GM18526 (cell line): ENCODE results near the gene MEN1.

ENCODE experiments used
- POLR2A ChIP-seq: IDR thresholded peaks from 3 replicates; pipeline ENCODE4 v1.6.1; 2011; ENCODE audit not compliant: insufficient read length; ENCODE audit errors: extremely low read depth

The MEN1 gene

GRCh38 chr11:64839335-64839734 is 29.0 kb upstream of the MEN1 start:
- TF ChIP-seq POLR2A: no peak

DNA sequence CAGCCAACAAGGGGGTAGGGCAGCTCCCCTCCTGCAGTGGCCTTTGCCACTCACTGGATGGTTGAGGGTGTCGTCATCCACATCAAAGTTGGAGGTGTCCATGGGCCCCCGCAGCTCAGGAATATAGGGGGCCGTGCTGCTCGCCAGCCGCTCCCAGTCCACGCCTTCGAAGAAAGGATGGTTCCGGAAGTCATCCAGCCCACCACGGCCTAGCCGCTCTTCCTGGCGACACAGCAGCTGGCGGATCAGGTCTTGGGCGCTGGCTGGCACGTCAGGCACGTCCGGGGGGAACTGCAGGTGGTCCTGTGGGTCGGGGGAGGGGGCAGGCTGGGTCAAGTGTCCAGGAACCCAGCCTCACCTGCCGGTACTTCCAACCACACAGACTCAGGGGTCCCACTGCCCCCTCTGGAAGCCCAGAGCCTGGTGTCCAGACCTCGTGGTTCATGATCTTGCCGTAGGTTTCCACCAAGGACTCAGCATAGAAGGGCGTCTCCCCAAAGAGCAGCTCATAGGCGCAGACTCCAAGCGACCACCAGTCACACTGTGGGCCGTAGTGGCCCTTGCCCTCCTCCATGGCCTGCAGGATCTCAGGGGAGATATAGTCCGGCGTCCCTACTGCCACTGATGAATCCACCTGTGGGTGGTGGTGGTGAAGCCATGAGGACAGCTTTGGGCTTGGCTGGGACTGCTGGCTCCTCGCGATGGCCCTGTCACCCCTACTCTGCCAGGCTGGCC is 28.4 kb upstream of the MEN1 start:
- TF ChIP-seq POLR2A: no peak

DNA sequence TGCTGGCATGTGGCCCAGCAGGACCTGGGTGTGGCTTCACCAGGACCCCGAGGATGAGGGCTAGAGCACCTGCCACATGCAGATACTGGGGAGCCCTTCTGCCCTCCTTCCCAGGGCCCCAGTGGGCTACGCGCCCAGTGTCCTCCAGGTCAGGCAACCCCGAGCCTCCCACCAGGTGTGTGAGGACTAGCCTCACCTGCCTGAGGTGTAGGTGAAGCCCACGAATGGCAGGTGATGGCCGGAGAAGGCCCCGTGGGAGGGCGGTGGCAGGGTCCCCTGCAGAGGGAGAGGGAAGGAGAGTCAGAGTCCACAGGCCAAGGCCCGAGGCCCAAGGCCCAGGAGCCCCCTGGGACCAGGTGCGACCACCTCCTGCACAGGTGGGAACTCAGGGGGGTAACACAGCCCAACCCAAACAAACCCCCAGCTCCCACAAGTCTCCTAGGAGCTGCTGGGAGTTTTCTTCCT is 27.6 kb upstream of the MEN1 start:
- TF ChIP-seq POLR2A: no peak

DNA sequence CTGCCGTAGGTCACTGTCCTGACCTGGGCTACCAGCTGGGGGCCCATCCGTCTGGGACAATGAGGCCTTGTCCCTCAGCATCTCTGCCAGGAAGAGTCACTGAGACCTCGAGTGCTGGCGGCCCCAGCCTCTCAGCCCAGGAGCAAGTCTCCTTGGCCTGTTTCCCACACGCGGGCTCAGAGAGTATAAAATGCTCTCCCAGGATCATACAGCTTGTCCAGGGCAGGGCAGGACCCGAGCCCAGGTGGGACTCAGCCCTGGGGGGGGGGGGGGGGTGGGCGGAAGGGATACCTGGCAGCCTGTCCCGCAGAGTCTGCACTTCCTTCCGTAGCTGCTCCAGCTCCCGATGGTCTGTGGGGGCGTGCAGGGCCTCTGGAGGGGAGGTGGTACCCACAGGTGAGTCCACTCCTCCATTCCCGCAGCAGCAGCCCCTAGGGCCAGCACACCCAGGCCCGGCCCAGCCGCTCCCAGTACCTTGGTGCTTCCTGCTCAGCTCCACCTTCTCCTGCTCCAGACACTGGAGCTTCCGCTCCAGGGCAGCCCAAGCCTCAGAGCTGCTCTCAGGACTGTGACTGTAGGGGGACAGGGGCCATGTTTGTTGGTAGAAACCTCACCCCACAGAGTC is 26.2 kb upstream of the MEN1 start:
- no peak for TF ChIP-seq POLR2A

DNA sequence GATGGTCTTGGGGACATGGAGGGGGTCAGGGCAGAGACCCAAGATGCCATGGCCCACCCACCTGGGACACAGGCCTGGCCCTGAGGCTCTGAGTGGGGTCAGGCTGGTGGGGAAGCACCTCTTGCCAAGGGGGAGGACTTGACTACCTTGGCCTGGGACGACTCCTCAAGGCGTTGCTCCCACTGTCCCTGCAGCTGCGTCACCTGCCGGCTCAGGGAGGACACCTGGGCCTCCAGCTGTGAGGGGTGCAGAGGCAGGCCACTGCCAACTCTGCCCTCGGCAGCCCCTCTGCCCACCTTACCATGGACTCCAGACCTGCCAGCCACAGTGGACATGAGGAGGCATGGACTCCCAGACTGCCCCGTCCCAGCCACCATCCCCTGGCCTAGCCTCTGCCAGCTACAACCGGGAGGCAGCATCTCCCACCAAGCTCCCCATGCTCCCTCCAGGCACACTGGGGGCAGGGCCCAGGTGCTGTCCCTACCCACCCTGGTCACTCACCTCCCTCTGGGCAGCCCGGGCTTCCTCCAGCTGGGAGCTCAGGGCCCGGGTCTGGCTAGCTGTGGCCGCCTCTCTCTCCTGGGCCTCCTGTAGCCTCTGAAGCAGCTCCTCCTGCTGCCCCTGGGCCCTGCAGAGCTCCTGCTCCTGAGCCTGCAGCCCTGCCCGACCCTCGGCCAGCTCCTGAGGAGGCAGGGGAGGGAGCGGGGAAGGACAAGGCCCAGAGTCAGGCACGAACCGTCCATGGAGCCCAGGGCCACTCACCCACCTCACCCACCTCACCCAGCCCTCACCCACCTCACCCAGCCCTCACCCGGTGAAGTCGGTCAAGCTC is 25.5 kb upstream of the MEN1 start:
- TF ChIP-seq POLR2A: no peak

DNA sequence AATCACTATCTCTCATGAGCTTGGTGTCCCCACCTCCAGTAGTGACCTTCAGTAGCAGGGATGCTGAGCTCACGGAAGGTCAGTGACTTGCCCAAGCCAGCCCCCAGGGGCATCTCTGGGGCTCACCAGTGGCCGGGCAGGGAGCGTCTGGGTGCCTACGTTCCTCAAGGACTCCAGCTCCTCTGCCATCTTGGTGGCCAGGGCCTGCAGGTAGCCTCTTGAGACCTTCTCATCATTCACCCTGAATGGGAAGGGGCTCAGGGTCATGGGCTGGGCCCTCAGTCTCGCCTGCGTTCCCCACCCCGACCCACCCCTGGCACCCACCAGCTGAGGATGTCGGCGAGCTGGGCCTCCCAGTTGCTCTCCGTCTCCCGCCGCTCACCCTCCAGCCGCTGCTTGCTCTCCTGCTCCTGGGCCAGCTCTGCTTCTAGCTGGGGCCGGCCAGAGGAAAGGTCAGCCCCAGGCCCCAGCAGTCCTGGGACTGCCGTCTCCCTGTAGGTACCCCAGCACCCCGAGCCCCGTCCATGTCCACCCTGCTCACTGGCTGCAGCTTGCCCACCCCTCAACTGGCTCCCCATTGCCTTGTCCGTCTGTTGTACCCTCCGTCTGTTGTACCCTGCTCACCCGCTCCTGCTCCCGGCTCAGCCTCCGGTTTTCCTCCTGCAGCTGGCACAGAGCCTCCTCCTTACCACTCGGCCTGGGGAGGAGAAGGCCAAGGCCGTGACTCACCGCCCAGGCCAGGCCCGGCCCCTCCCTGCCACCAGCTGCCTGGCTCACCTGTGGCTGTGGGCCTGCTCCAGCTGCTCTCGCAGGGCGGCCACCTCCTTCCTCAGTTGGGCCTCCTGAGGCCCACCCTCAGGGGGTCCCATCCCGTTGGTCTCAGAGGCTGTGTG is 24.6 kb upstream of the MEN1 start:
- no peak for TF ChIP-seq POLR2A

DNA sequence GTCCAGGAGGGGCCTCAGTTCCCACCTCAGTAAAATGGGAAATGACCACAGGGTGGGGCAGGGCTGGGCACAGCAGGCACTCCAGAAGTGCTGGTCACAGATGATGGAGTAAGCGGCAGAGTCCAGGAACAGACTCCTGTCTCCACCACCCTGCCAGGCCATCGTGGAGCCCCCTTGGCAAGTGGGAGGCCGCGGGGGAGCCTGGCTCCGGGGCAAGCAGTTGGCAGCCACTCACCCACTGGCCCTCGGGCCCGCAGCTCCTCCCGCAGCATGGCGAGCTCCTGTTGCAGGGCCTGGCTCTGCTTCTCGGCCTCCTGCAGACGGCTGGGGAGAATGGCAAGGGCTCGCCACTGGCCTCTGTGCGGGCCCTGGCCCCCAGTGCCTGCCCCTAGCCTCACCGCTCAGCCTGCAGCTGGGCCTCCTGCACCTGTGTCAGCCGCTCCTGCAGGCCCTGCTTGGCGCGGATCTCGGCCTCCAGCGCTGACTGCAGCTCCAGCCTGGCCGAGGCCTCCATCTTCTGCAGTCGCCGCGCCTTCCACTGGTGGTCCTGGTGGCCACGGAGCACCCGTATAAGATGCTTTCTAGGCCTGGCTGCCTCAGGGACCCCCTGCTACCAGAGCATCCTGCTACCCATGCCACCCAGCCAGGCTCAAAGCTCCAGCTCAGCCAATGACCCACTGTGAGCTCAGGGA is 23.8 kb upstream of the MEN1 start:
- no peak for TF ChIP-seq POLR2A

GRCh38 chr11:64833509-64833908 is 23.2 kb upstream of the MEN1 start:
- no peak for TF ChIP-seq POLR2A

DNA sequence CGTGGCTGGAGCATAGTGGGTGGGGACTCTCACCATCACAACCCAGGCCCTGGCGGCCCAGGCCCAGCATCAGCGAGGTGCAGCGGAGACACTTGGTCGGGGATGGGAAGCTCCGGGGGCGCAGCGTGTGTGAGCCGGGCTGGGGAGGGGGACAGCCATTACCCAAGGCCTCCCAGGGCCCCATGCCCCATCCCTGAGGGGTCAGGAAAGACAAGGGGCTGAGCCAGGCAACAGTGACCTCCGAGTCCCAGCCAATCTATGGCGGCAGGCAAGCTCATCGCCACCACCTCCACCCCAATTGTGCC is 22.8 kb upstream of the MEN1 start:
- no peak for TF ChIP-seq POLR2A

DNA sequence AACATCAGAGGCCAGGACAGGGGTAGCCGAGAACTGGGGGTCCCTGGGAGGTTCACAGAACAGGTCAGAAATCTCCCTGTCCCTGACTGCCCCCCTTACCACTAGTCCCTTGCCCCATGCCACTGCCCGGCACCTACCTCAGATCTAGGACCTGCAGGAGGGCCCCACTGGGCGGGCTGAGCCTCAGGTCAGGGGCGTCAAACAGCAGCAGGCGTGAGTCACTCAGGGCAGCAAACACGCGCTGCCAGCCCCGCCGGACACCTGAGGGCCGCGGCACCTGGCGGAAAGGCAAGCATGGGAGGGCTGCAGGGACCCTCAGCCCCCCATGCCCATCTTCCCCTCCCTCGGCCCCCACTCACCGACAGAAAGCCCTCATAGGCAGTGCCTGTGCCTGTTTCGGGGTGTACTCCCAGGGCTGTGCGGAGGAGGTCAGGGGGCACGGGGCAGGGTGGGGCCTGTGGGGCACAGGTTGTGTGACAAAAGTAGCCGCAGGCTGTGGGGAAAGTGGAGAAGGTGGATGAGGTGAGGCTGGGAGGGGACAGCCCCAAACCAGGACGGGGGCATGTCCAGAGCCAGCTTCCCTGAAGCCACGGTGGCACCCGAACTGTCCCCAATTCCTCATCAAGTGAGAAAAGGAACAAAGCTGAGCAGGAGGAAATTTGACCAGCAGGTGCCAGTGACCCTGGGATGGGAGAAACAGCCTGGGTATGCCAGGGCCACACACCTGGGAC is 22.3 kb upstream of the MEN1 start:
- no peak for TF ChIP-seq POLR2A

GRCh38 chr11:64831411-64831891 is 21.1 kb upstream of the MEN1 start:
- no peak for TF ChIP-seq POLR2A

DNA sequence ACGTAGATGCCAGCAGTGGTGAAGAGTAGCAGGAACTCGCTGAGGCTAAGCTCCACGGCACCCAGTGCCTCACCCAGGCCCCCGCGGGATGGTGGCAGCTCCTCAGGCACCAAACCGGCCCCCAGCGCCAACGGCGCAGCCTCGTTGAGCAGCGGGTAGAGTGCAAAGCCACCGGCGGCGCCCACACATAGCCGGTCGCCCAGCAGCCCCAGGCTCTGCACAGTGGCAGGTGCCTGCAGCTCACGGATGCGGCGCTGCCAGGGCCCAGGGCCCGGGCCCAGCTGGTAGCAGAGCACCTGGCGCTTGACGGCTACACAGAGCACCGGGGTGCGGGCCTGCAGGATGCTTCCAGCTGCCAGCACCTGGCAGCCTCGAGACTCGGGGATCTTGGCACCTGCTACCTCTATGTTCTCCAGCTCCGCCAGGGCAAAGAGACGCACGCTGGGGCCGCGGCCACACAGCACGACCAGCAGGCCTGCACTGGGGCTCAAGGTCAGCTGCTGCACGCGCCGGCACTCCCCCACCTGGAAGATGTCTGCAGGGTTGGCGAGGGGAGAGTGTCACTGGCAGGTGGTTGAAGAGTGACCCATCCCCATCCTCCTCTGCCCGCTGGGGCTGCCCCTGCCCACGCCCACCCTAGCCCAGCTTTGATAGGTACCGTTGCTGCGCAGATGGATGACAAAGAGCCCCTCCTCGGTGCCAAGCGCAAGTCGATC is 19.3 kb upstream of the MEN1 start:
- TF ChIP-seq POLR2A: no peak

DNA sequence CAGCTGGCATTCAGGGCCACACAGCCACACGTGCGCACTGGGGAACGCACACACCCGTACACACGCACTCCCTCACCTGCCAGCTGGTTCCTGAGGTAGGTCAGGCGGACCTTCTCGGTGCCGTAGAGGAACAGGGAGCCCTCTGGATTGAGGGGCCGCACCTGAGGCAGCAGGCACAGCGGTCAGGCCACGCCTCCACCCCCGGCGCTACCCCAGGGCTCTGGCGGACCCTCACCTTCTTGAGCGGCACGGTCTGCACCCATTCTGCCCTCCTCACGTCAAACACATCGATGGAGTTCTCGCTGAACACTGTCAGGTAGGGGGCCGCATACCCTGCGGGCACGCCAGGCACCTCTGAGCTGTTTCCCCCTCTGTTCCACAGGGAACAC is 17.1 kb upstream of the MEN1 start:
- no peak for TF ChIP-seq POLR2A
